Activated CD8-positive, alpha-beta memory T cell treated with anti-CD3 and anti-CD28 coated beads, Interleukin-2, amount 50 U/mL, for 4 hours (primary cell): ENCODE data around the gene THEMIS.
"Not testable (repeated sequence)": the region's sequence is repeated elsewhere in the genome, so short reads cannot be mapped to it uniquely, and the experiment has no call there.

Experiments
- DNase-seq: peaks from one replicate; pipeline ENCODE4 v3.0.0-alpha.2; 2020

Gene THEMIS

GRCh38 chr6:127716465-127716864 is 184.4 kb downstream of the THEMIS start:
- DNase-seq = no peak

- no peak for DNase-seq
These were observed 190.2 kb downstream of the THEMIS start for GRCh38 chr6:127710668-127711067.

- no peak for DNase-seq
These were observed 194.6 kb downstream of the THEMIS start for GRCh38 chr6:127706216-127706615.

GRCh38 chr6:127695108-127695507 is 205.8 kb downstream of the THEMIS start:
- DNase-seq = no peak

- no peak for DNase-seq
These were observed 209.7 kb downstream of the THEMIS start for GRCh38 chr6:127691146-127691545.

GRCh38 chr6:127690588-127690987 is 210.3 kb downstream of the THEMIS start:
- DNase-seq = no peak

GRCh38 chr6:127690092-127690491 is 210.8 kb downstream of the THEMIS start:
- no peak for DNase-seq

- not testable (repeated sequence) for DNase-seq
These were observed 213.4 kb downstream of the THEMIS start for GRCh38 chr6:127687490-127687889.

GRCh38 chr6:127686084-127686483 is 214.8 kb downstream of the THEMIS start:
- DNase-seq = no peak

- DNase-seq = no peak
These were observed 216.4 kb downstream of the THEMIS start for GRCh38 chr6:127684501-127684900.
